Left lobe of liver (tissue), 2 donors: Measurements from ENCODE around the gene CYP11A1. TPM values are rescaled to one million over a fixed set of nuclear protein-coding genes. Genes with fewer than 3 reads are reported as not detected.

Experiments
- ATAC-seq: fragments of 200-7000 bp; cut with Tn5 transposase; one replicate; pipeline ENCODE4 v1.9.1; 2020; ENCODE audit warnings: mild to moderate bottlenecking, moderate library complexity
- DNase-seq: peaks from one replicate; pipeline ENCODE4 v3.0.0-alpha.2; 2020; ENCODE audit warnings: low spot score
- total RNA-seq: library from RNA; stranded (reverse); gene quantifications from one replicate; pipeline ENCODE4 v1.2.1, GENCODE V29; 2021
- donor health status: DM: no; HTN: no; CAD: no; lungs with moderate emphysema.
- donor health status: DM: no; HTN: yes; CAD: no.

CYP11A1 gene
- 3.0 TPM for total RNA-seq

DNA sequence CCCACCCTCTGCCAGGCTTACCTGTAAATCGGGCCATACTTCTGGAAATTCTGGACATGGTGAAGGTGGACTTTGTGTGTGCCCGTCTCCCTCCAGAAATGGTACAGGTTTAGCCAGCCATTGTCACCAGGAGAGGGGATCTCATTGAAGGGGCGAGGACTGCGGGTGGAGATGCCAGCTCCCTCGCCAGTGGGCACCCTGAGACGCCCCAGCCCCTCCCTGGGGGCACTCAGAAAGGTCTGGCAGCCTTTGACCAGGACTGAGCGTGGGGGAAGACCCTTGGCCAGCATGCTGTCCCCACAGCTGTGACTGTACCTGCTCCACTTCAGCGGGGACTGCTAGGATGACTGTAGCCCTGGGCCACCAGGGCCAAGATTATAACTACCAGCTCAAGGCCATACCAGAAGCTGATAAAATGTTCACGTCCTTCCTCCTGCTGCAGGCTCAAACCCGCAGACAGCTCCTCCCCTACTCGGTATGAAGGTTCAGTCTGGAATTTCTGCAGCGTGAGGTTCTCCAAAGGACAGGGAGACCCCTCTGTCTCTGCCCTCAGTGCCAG, at the start of gene CYP11A1:
TSS of gene CYP11A1 (minus strand) at position 351 of the 559 bp plus-strand sequence. CDS start at position 290, 61 bp downstream.
- ATAC-seq: no peak
- DNase-seq: no peak

GRCh38 chr15:74417225-74417624, 49.8 kb upstream of the CYP11A1 start:
- DNase-seq (no peak), ATAC-seq (no peak)

DNA sequence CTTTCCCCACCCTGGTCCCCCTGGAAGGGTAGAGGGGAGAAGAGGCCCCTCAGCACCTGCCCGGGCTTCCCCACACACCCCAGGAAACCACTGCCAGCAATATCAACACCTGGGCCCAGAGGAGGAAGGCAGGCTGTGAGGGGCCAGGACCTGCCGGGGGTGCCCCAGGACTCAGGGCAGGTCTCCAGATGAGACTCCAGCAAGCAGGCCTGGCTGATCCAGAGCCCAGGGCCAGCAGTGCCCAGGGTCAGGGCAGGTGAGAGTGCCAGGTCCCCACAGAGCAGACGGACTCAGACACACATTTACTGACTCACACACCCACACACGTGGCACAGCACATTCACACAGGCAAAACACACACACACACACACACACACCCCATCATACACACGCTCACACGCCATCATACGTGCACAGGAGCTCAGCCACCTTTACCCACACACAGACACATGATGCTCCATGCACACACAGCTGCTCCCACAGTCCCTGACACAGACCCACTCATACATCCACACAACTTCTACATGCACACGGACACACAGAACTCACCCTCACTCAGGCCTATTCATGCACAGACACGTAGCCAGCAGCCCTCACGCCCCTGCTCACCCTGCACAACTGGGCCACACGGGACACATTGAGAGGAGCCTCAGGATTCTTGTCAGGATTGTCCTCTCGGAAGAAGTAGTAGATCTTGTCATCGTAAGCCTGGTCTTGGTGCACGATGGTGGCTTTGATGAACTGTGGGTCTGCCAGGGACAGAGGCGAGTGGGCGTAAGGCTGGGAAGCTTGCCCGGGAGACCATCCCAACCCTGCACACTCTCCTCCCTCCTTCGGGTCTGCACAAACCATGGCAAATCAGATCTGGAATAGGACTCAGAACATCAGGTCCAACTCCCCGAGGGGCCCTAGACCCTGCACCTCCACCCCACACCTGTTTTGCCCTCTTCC, 48.8 kb upstream of the CYP11A1 start:
- ATAC-seq (no peak), DNase-seq (no peak)

- ATAC-seq: no peak
- no peak for DNase-seq
Observed at GRCh38 chr15:74414603-74415338, 47.3 kb upstream of the CYP11A1 start.

DNA sequence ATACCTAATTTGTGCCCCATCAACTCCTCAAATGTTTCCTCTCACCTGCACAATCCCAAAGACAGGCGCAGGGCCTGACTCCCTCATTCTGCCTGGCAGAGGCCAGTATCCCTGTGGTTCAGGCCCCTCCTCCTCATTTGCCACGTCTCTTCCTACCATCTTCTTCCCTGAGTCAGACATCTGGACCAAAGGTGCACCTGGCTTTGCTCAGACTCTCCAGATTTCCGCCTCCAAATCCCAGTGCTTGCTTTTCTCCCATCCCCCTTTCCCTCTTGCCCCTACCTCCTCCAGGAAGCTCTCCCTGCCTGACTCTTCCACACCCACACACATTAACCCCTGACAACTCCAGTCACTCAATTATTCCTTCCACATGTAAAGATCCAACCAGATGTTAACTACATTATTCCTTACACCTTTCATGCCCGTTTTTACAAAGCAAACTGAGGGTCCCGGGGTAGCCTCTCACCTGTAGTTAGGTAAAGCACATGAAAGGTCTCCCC, 46.7 kb upstream of the CYP11A1 start:
- DNase-seq (no peak), ATAC-seq (no peak)

DNA sequence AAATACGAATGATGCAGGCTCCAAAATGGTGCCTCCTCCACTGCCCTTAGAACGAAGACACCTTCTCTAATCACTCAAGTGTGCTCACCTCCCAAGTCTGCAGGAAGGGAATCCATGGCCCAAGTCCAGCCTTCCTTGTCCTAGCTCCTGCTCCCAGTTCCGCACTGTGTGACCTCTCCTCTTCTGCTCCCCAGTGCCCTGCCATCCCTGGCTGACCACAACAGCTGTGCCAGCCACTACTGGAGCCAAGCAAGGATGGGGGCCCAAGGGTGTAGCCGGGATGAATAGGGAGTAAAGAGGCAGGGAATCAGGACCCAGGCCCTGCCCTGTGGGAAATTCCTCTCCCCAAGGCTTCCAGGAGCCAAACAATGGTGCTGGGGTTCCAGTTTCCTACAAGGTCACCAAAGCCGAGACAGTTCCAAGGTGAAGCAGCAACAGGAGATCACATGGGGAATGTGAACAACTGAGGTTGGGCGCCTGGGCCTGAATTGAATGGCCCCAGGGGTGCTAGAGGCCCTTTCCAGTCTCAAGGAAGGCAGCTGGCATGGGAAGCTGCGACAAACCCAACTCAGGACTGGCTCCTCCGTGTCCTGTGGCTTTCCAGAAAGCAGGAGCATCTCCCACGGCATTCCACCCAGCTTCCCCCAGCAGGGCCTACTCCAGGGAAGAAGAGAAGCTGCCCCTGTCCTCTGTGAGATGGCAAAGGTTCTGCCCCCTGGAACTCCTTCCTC, 46.1 kb upstream of the CYP11A1 start:
- ATAC-seq (no peak), DNase-seq (no peak)

GRCh38 chr15:74412159-74412558, 44.7 kb upstream of the CYP11A1 start:
- no peak for DNase-seq
- ATAC-seq: no peak

GRCh38 chr15:74411686-74412085, 44.2 kb upstream of the CYP11A1 start:
- DNase-seq (no peak), ATAC-seq (no peak)

- DNase-seq: no peak
- ATAC-seq: no peak
Observed at GRCh38 chr15:74410502-74410901, 43.1 kb upstream of the CYP11A1 start.

GRCh38 chr15:74409225-74409624, 41.8 kb upstream of the CYP11A1 start:
- ATAC-seq (no peak), DNase-seq (no peak)

- DNase-seq (no peak), ATAC-seq (no peak)
Observed at GRCh38 chr15:74408815-74409214, 41.4 kb upstream of the CYP11A1 start.

DNA sequence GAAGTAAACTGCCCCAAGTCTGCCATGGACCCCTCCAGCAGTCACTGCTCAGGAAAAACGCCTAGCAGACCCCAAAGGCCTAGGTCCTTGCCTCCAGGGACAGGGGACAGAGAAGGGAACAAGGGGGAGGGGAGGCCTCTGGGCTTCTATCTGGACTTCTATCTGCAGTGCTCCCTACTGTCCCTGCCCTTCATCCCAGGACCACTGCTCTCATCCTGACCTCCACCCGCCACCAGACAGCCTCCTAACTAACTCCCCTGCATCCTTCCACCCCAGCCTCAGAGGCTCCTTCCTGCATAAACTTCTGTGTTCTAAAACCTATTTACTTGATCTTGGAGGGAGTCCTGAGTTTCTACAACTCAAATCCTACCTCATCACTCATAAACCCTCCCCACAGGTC, 40.9 kb upstream of the CYP11A1 start:
- ATAC-seq (no peak), DNase-seq (no peak)

GRCh38 chr15:74406992-74407705, 39.7 kb upstream of the CYP11A1 start:
- no peak for ATAC-seq
- no peak for DNase-seq

GRCh38 chr15:74406517-74406916, 39.1 kb upstream of the CYP11A1 start:
- ATAC-seq (no peak), DNase-seq (no peak)

DNA sequence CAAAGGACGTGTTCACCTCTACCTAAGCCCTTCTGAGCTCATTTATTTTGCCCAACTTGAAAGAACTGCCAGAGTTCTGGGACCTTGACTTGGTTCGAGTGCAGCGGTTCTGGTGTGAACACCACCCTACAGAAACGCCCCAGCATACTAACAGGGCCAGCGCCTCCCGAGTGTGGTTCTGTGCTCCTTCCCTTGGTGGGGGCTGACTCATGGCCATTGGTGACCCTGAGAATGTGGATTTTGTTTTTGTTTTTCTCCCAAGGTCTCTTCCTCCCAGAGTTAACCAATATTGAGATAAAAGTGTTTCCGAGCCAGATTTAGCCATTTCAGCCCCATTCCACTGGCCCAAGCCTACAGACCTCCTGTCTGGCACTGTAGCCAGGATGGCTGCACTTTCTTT, 38.4 kb upstream of the CYP11A1 start:
- no peak for ATAC-seq

GRCh38 chr15:74403991-74404563, 36.6 kb upstream of the CYP11A1 start:
- DNase-seq: no peak
- no peak for ATAC-seq

More for the DNA sequence above, 38.4 kb upstream of the CYP11A1 start:
- DNase-seq: no peak

GRCh38 chr15:74403588-74403919, 36.1 kb upstream of the CYP11A1 start:
- DNase-seq (no peak), ATAC-seq (no peak)

DNA sequence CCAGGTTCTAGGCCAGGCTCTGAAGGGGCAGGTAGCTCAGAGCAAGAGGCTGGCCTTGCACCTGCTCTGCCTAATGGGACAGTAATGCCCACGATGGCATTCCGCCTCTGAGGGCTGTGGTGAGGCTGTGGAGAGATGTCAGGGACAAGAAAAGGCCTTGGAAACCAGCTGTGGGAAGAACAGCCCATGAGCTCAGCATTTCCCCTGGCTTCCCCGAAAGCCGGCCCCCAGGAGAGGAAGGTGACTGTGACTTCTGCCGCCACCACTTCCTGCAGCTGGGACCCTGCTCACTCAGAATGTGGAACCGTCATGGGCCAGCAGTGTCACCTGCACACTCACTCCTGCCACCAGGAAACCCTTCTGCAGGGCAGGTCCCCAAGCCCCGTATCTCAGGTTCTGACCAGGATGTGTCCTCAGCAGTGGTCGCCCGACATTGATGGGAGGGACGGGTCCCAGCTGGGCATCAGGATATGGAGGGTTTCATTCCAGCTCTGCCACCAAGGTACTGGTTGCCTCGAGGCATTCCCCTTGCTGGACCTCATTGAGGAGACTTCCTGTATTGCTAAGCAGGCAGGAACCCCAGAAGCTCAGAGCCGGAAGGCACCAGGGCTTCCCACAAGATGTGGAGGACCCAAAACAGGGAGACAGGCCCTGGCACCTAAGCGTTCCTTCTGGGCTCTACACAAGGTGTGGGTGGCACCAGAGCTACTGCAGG, 35.6 kb upstream of the CYP11A1 start:
- ATAC-seq (no peak), DNase-seq (no peak)

DNA sequence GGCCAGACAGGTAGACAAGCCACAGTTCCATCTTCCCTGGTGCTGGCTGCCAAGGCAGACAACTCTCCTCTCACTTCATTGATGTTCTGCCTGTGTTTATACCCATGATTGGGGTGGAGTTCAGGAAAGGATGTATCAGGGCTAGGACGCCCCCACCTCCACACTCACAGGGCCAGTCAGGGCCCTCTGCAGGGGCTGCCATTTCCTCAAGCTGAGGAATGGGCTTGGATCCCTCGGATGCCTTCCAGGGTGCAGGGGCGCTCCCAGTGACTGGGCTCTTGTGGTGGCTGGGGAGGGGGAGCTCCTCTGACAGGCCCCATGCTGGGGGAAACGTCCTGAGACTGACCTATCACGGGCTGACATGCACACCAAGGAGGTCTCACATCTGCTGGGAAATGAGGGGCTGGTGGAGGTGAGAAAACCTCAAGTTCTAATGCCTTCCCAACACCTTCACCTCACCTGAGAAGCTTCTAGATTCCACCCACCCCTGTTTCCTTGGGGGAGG, 34.9 kb upstream of the CYP11A1 start:
- DNase-seq: no peak

More for the DNA sequence above, 34.9 kb upstream of the CYP11A1 start:
- no peak for ATAC-seq
